Transverse colon (tissue), 4 donors: ENCODE data around the gene LPCAT1. TPM values are rescaled to one million over a fixed set of nuclear protein-coding genes. Genes with fewer than 3 reads are reported as not detected.

Source experiments
- DNase-seq: peaks from one replicate; pipeline ENCODE4 v3.0.0-alpha.2; 2019
- H3K27ac ChIP-seq, 4 donors: fragments of 200-600 bp; sonication (generic); 2 replicates each; pipeline ENCODE4 v1.5.1; 2016 to 2018; ENCODE audit warnings: inconsistent platforms in 4 of 4
- H3K27me3 ChIP-seq: fragments of 200-600 bp; sonication (generic); 2 replicates; pipeline ENCODE4 v1.5.1; 2017; ENCODE audit warnings: inconsistent platforms
- H3K36me3 ChIP-seq, 4 donors: fragments of 200-600 bp; sonication (generic); 2 replicates each; pipeline ENCODE4 v1.5.1; 2017 to 2019; ENCODE audit warnings: inconsistent platforms in 4 of 4
- H3K4me1 ChIP-seq, 4 donors: fragments of 200-600 bp; sonication (generic); 2 replicates each; pipeline ENCODE4 v1.5.1; 2017 to 2020; ENCODE audit warnings: inconsistent platforms in 4 of 4
- H3K4me3 ChIP-seq, 4 donors: fragments of 200-600 bp; sonication (generic); 1 replicate in 1 of 4; 2 replicates in 3 of 4; pipeline versions ENCODE4 v1.5.1 to v1.6.1; 2017 to 2019; ENCODE audit warnings: inconsistent platforms in 4 of 4
- H3K9me3 ChIP-seq, 2 donors: fragments of 200-600 bp; sonication (generic); 2 replicates each; pipeline ENCODE4 v1.5.1; 2017 to 2019; ENCODE audit warnings: inconsistent platforms in 2 of 2
- CTCF ChIP-seq, 5 experiments: fragments of 200-600 bp in 3 of 5; fragments of 450-650 bp in 2 of 5; sonication (generic) in 3 of 5; IDR thresholded peaks; 1 replicate in 2 of 5; 2 replicates in 3 of 5; pipeline ENCODE4 v1.5.1; 2016 to 2017; ENCODE audit warnings: antibody characterized with exemption in 5 of 5, inconsistent platforms in 3 of 5, mild to moderate bottlenecking in 2 of 5, moderate library complexity in 1 of 5
- EP300 ChIP-seq: sonication (generic); formaldehyde crosslinking; IDR thresholded peaks from one replicate; pipeline ENCODE4 v1.6.1; 2017; ENCODE audit warnings: antibody characterized with exemption, low read depth
- POLR2A ChIP-seq: fragments of 450-650 bp; IDR thresholded peaks from one replicate; pipeline ENCODE4 v1.6.1; 2016; ENCODE audit warnings: antibody characterized with exemption, mild to moderate bottlenecking, moderate library complexity
- POLR2AphosphoS5 ChIP-seq, 3 donors: sonication (generic); formaldehyde crosslinking; IDR thresholded peaks; one replicate each; pipeline ENCODE4 v1.6.1; 2016; ENCODE audit warnings: antibody characterized with exemption in 3 of 3
- WGBS, 2 donors: methylation state at CpG; one replicate each; pipeline ENCODE4 v1.1.5; 2018; ENCODE audit warnings: low coverage in 1 of 2; 5-methylcytosine and 5-hydroxymethylcytosine counted together
- in situ Hi-C, 4 donors: fragments of 200-750 bp; cut with MboI; loops; one replicate each; pipeline versions ENCODE4 v1.15.0 to v1.15.1; 2017; ENCODE audit warnings: low sequenced_read_pairs in 3 of 4, low pct_ligation_motif_present in 1 of 4, low pct_unique_long_range_greater_than_20kb in 1 of 4
- intact Hi-C: fragments of 100-400 bp; cut with DNase I; formaldehyde crosslinking; loops from one replicate; pipeline ENCODE4 v1.15.1; 2023; ENCODE audit warnings: low total_unique reads
- total RNA-seq, 4 donors: library from RNA; depleted of rRNA; stranded (reverse); fragments of >200 nt; gene quantifications; one replicate each; pipeline ENCODE4 v1.1.0, GENCODE V29; 2016

LPCAT1 gene
- total RNA-seq, 4 donors from 2014 or later = 10.0 to 50.5 (median 21.0) TPM

- in situ Hi-C loops = no loop called here
- DNase-seq = no peak
- TF ChIP-seq POLR2AphosphoS5 (IDR thresholded peaks at IDR 0.05) = no peak
- no peak for TF ChIP-seq CTCF (IDR thresholded peaks at IDR 0.05)
- TF ChIP-seq POLR2A = no peak
- no peak for TF ChIP-seq EP300
- Histone ChIP-seq H3K9me3 (no peaks in the 10 kb centered on the region), H3K4me1 (no peaks in the 10 kb centered on the region), H3K27me3 (no peaks in the 10 kb centered on the region), H3K36me3 (peaks cover 0 to 8% (median 0%) of the 10 kb centered on the region in 4 donors), H3K27ac (no peak overlapping the region), H3K4me3 (no peak overlapping the region)
- intact Hi-C loops = no loop called here
- 96% methylated on average over 9 to 30 of the region's 30 CpGs for WGBS, 2 donors
Observed at GRCh38 chr5:1465966-1466471, 57.7 kb downstream of the LPCAT1 start.

- no peak overlapping the region for H3K4me3 ChIP-seq
- in situ Hi-C loops = no loop called here
- no peak for TF ChIP-seq POLR2A
- TF ChIP-seq POLR2AphosphoS5 (IDR thresholded peaks at IDR 0.05) = no peak
- TF ChIP-seq CTCF (IDR thresholded peaks at IDR 0.05) = no peak
- TF ChIP-seq EP300 = no peak
Observed at GRCh38 chr5:1465117-1465516, 58.6 kb downstream of the LPCAT1 start.

GRCh38 chr5:1464511-1464910 is 59.2 kb downstream of the LPCAT1 start:
- intact Hi-C loops = no loop called here

More at GRCh38 chr5:1465117-1465516, 58.6 kb downstream of the LPCAT1 start:
- Histone ChIP-seq H3K27ac (no peak overlapping the region), H3K9me3 (no peaks in the 10 kb centered on the region), H3K4me1 (no peaks in the 10 kb centered on the region), H3K36me3 (peaks cover 0 to 8% (median 0%) of the 10 kb centered on the region in 4 donors), H3K27me3 (no peaks in the 10 kb centered on the region)
- no peak for DNase-seq
- WGBS, 2 donors = 95% methylated on average over 8 to 22 of the region's 22 CpGs
- intact Hi-C loops = no loop called here

GRCh38 chr5:1464096-1464446 is 59.7 kb downstream of the LPCAT1 start:
- no peak overlapping the region for H3K27ac ChIP-seq
- DNase-seq = no peak
- H3K4me3 ChIP-seq = no peak overlapping the region
- H3K4me1 ChIP-seq = no peaks in the 10 kb centered on the region
- no peaks in the 10 kb centered on the region for H3K27me3 ChIP-seq
- H3K36me3 ChIP-seq = peaks cover 0 to 8% (median 0%) of the 10 kb centered on the region in 4 donors
- H3K9me3 ChIP-seq = no peaks in the 10 kb centered on the region
- intact Hi-C loops (no loop called here), in situ Hi-C loops (no loop called here)
- WGBS, 2 donors = 96% methylated on average over 14 of the region's 14 CpGs; no CpG with 5 or more reads in 1 of the 2 donors
- TF ChIP-seq EP300 (no peak), POLR2A (no peak), POLR2AphosphoS5 (IDR thresholded peaks at IDR 0.05) (no peak), CTCF (IDR thresholded peaks at IDR 0.05) (no peak)

More at GRCh38 chr5:1464511-1464910, 59.2 kb downstream of the LPCAT1 start:
- no peak overlapping the region for H3K4me3 ChIP-seq
- TF ChIP-seq POLR2A (no peak), CTCF (IDR thresholded peaks at IDR 0.05) (no peak), POLR2AphosphoS5 (IDR thresholded peaks at IDR 0.05) (no peak), EP300 (no peak)
- no peaks in the 10 kb centered on the region for H3K9me3 ChIP-seq
- no peak overlapping the region for H3K27ac ChIP-seq
- H3K27me3 ChIP-seq = no peaks in the 10 kb centered on the region
- in situ Hi-C loops = no loop called here
- H3K36me3 ChIP-seq = peaks cover 0 to 8% (median 0%) of the 10 kb centered on the region in 4 donors
- 86 to 91% methylated on average over 7 to 18 of the region's 18 CpGs for WGBS, 2 donors
- H3K4me1 ChIP-seq = no peaks in the 10 kb centered on the region
- no peak for DNase-seq
